ENCODE measurements around the gene RPL35A. TPM values are rescaled to one million over a fixed set of nuclear protein-coding genes. Genes with fewer than 3 reads are reported as not detected.

The RPL35A gene
- total and polyA plus RNA-seq, 9 of the 15 experiments (the other 6 are each of a cell fraction or from before 2014, with no cell fraction given), result 1,475 to 2,942 (median 2,367) TPM

GRCh38 chr3:197958848-197959247 is 8.9 kb downstream of the RPL35A start (continued):
- peak; percentile 6; the same call in 1 of the 2 replicates for TF ChIP-seq MGA (IDR thresholded peaks at IDR 0.05)
- peak in 1 of 3 experiments; percentile 30; a peak in 1 of 6 replicates for TF ChIP-seq ZBTB11 (CRISPR knock-in tag; IDR thresholded peaks at IDR 0.05)
- peak; percentile 67 for TF ChIP-seq EGR1 (conservative IDR thresholded peaks at IDR 0.05)
- 0 out of 2 replicates have a peak, but pooled peaks have one; percentile 12 for TF ChIP-seq POLR2AphosphoS5 (IDR thresholded peaks at IDR 0.05; ENCODE audit: control insufficient read depth, insufficient read depth, low read depth, low read length)
- TF ChIP-seq MTF1 (CRISPR knock-in tag; IDR thresholded peaks at IDR 0.05; ENCODE audit: borderline replicate concordance), result 0 out of 2 replicates have a peak, but pooled peaks have one; percentile 45
- TF ChIP-seq MTA3 (IDR thresholded peaks at IDR 0.05; ENCODE audit: borderline replicate concordance), result 0 out of 2 replicates have a peak, but pooled peaks have one; percentile 14
- TF ChIP-seq RBFOX2 (IDR thresholded peaks at IDR 0.05; ENCODE audit: low read depth, low read length), result peak; percentile 59
- TF ChIP-seq TBL1XR1 (IDR thresholded peaks at IDR 0.05; ENCODE audit: low read length in 2 of 2), result 0 out of 4 replicates have a peak, but pooled peaks of 1 of the 2 experiments have one; percentile 1
- peak; percentile 45; the same call in 1 of the 2 replicates for TF ChIP-seq TFAP4 (CRISPR knock-in tag; IDR thresholded peaks at IDR 0.05; ENCODE audit: borderline replicate concordance)
- peak; percentile 40 for TF ChIP-seq POLR2A (conservative IDR thresholded peaks at IDR 0.05)
- TF ChIP-seq POLR2G (IDR thresholded peaks at IDR 0.05; ENCODE audit: low read depth, low read length), result peak; percentile 55; the same call in 1 of the 2 replicates

Measured in K562 (cell line).